NCI-H1092 (cell line): ENCODE data around the gene POU5F1.
A peak's percentile ranks its signal among the peaks of the same experiment; 100 is the strongest.
"Not testable (repeated sequence)": the region's sequence is repeated elsewhere in the genome, so short reads cannot be mapped to it uniquely, and the experiment has no call there.

ENCODE experiments used
- DNase-seq: peaks from one replicate; lab custom pipeline; 2025; lab: John Stamatoyannopoulos, UW

Gene POU5F1

GRCh38 chr6:31170600-31170881 lies at the start of gene POU5F1:
POU5F1 (minus strand) TSS chr6:31170682; CDS start chr6:31170620, 62 bp downstream.
- no peak for DNase-seq

- DNase-seq = no peak
Observed at GRCh38 chr6:31216208-31216898, 45.9 kb upstream of the POU5F1 start.

- not testable (repeated sequence) for DNase-seq
Observed at GRCh38 chr6:31215216-31215615, 44.7 kb upstream of the POU5F1 start.

GRCh38 chr6:31214516-31214915 lies 44.0 kb upstream of the POU5F1 start:
- no peak for DNase-seq

- DNase-seq = no peak
Observed at GRCh38 chr6:31210741-31211532, 40.5 kb upstream of the POU5F1 start.

GRCh38 chr6:31210123-31210522 lies 39.6 kb upstream of the POU5F1 start:
- DNase-seq = no peak

- DNase-seq = no peak
Observed at GRCh38 chr6:31209137-31209536, 38.7 kb upstream of the POU5F1 start.

- DNase-seq = no peak
Observed at GRCh38 chr6:31208506-31208905, 38.0 kb upstream of the POU5F1 start.

- DNase-seq = no peak
Observed at GRCh38 chr6:31205638-31206037, 35.2 kb upstream of the POU5F1 start.

- DNase-seq = no peak
Observed at GRCh38 chr6:31204751-31205145, 34.3 kb upstream of the POU5F1 start.

- DNase-seq = no peak
Observed at GRCh38 chr6:31203345-31203979, 33.0 kb upstream of the POU5F1 start.

GRCh38 chr6:31202259-31203166 lies 32.0 kb upstream of the POU5F1 start:
- DNase-seq = no peak

GRCh38 chr6:31199105-31199452 lies 28.6 kb upstream of the POU5F1 start:
- DNase-seq = not testable (repeated sequence)

- DNase-seq = peak; percentile 24
Observed at GRCh38 chr6:31197559-31198305, 27.2 kb upstream of the POU5F1 start.

- not testable (repeated sequence) for DNase-seq
Observed at GRCh38 chr6:31196251-31197022, 26.0 kb upstream of the POU5F1 start.

GRCh38 chr6:31195308-31195979 lies 25.0 kb upstream of the POU5F1 start:
- not testable (repeated sequence) for DNase-seq

GRCh38 chr6:31194061-31194834 lies 23.8 kb upstream of the POU5F1 start:
- DNase-seq = no peak

- no peak for DNase-seq
Observed at GRCh38 chr6:31193206-31193605, 22.7 kb upstream of the POU5F1 start.

GRCh38 chr6:31192431-31193105 lies 22.1 kb upstream of the POU5F1 start:
- peak; percentile 39 for DNase-seq
